ENCODE data around the gene LINGO3. TPM values are rescaled to one million over a fixed set of nuclear protein-coding genes. Genes with fewer than 3 reads are reported as not detected.

LINGO3 gene
- total and polyA plus RNA-seq, 2 donors (not counting 3 experiments of a cell fraction or from before 2014, with no cell fraction given) = not detected

DNA sequence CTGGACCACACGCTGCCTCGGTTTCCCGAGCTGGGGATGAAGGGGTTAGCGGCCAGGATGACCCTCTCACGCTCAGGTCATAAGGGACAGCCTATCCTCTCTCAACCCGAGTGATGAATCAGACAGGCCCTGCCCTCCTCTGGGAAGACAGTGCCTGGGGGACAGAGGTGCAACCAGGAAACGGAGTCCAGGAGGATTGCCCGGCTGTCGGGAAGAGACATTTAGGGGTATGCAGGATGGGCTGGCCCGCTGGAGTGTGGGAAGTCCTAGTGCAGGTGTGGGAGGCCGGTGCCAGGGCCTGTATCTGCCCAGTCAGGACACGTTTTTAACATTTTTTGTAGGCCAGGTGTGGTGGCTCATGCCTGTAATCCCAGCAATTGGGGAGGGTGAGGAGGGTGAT, 12.1 kb upstream of the LINGO3 start:
- Histone ChIP-seq H3K9me1 (replicated peaks; ENCODE audit: control insufficient read depth, extremely low read depth, insufficient read depth, low read length) (no peaks in the 10 kb centered on the region), H3K9ac (replicated peaks; ENCODE audit: extremely low read depth, insufficient read depth, low read length) (no peak overlapping the region), H3K4me1 (ENCODE audit: control insufficient read depth, extremely low read depth, insufficient read depth, low read length) (no peaks in the 10 kb centered on the region), H3K79me2 (ENCODE audit: control insufficient read depth, insufficient read depth, low read length) (peaks cover 4% of the 10 kb centered on the region), H3K36me3 (ENCODE audit: control insufficient read depth in 2 of 2, extremely low read depth in 1 of 2, insufficient read depth in 2 of 2, low read length in 2 of 2) (peaks cover 0 to 13% of the 10 kb centered on the region in 2 experiments), H3K4me3 (replicated peaks in 1 of 3; ENCODE audit: insufficient read depth in 1 of 3, low read depth in 1 of 3, low read length in 3 of 3) (no peak overlapping the region), H2AFZ (ENCODE audit: low read depth, low read length) (no peak overlapping the region), H3K9me3 (replicated peaks; ENCODE audit: control insufficient read depth, insufficient read depth, low read length) (no peaks in the 10 kb centered on the region), H3K4me2 (ENCODE audit: insufficient read depth, low read length) (no peak overlapping the region), H3K27ac (ENCODE audit: insufficient read depth, low read depth, low read length) (no peak overlapping the region), H4K20me1 (replicated peaks; ENCODE audit: control insufficient read depth, extremely low read depth, insufficient read depth, low read length) (no peaks in the 10 kb centered on the region), H3K27me3 (ENCODE audit: control insufficient read depth in 2 of 2, insufficient read depth in 2 of 2, low read length in 2 of 2) (peaks cover 0 to 2% of the 10 kb centered on the region in 2 experiments)
- TF ChIP-seq POLR2A (IDR thresholded peaks at IDR 0.05; ENCODE audit: low read depth, low read length) (no peak), GATA2 (IDR thresholded peaks at IDR 0.05; ENCODE audit: insufficient read depth, insufficient read length, low read depth, low read length) (no peak), EZH2 (IDR thresholded peaks at IDR 0.05; ENCODE audit: borderline replicate concordance, low read depth, low read length, severe bottlenecking) (no peak), POLR2AphosphoS5 (IDR thresholded peaks at IDR 0.05; ENCODE audit: insufficient read depth, low read depth, low read length) (no peak), FOS (IDR thresholded peaks at IDR 0.05; ENCODE audit: borderline replicate concordance, insufficient read depth, low read length) (no peak), MAX (IDR thresholded peaks at IDR 0.05; ENCODE audit: insufficient read depth, insufficient read length) (no peak), MYC (IDR thresholded peaks at IDR 0.05; ENCODE audit: low read depth, low read length) (no peak), CTCF (IDR thresholded peaks at IDR 0.05; ENCODE audit: extremely low read depth in 1 of 2, insufficient read depth in 1 of 2, low read depth in 1 of 2, low read length in 2 of 2) (no peak), JUN (IDR thresholded peaks at IDR 0.05; ENCODE audit: borderline replicate concordance, insufficient read depth, insufficient read length, low read depth) (no peak)
- DNase-seq (ENCODE audit: low read depth, low spot score) = no peak
- no TSS peak for BruUV-seq (replicated peaks)
- intact Hi-C loops (cut with micrococcal nuclease) (no loop called here), dilution Hi-C loops (cut with MboI; ENCODE audit: extremely low pct_ligation_motif_present, low sequenced_read_pairs) (no loop called here)
- FAIRE-seq = no peak
- POLR2A ChIA-PET = no interaction called here
- CTCF ChIA-PET = no interaction called here

Data from endothelial cell of umbilical vein (primary cell).